Stimulated activated CD8-positive, alpha-beta memory T cell treated with anti-CD3 and anti-CD28 coated beads, Interleukin-2, amount 100 ng/mL, for 1 hour (primary cell): ENCODE data around the gene TMTC1.

ENCODE experiments used
- DNase-seq, 2 donors: peaks; one replicate each; pipeline ENCODE4 v3.0.0-alpha.2; 2020; ENCODE audit warnings: low read depth in 2 of 2

TMTC1 gene

DNA sequence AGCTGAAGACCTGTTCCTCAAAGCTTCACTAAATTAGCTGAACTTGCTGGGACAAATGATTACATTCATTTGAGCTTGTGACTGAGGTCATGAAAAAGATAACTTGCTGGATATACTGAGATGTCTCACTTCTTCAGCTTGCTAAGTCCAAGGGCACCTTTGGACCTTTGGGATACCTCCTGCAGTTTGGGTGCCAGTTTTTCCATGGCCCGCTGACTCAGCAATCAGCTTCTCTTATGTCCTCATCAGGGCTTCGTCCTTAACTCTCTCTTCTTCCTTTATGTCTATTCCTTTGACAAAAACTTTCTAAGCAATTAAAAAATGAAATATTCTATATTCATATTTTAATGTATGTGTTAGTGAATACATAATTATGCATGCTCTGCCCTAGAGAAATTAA is 331.9 kb downstream of the TMTC1 start:
- DNase-seq, result no peak
